SK-N-DZ (cell line): Measurements from ENCODE around the gene CLK3. TPM values are rescaled to one million over a fixed set of nuclear protein-coding genes. Genes with fewer than 3 reads are reported as not detected.
"Not testable (repeated sequence)": the region's sequence is repeated elsewhere in the genome, so short reads cannot be mapped to it uniquely, and the experiment has no call there.

Experiments used
- DNase-seq: peaks from one replicate; pipeline ENCODE4 v3.0.0-alpha.2; 2015; ENCODE audit warnings: low spot score
- polyA plus RNA-seq, 2 experiments: library from polyadenylated mRNA; depleted of rRNA; stranded (reverse); fragments of >200 nt; gene quantifications; 2 replicates each; pipeline ENCODE4 v1.2.3, GENCODE V29; 2014

CLK3 gene
- 62.6 and 81.3 TPM in 2 replicates for polyA plus RNA-seq (2014; cell fraction: cytosol; rRNA removed)
- 248 and 299 TPM in 2 replicates for polyA plus RNA-seq (2014; cell fraction: nucleus; rRNA removed)

- DNase-seq: peak; percentile 93
Measured at GRCh38 chr15:74615508-74616365, at the start of gene CLK3. TSS of gene CLK3 (plus strand) at chr15:74615836. CDS start at chr15:74619197, 3,361 bp downstream.

GRCh38 chr15:74568594-74568993, 47.0 kb upstream of the CLK3 start:
- no peak for DNase-seq

GRCh38 chr15:74569731-74570070, 45.9 kb upstream of the CLK3 start:
- no peak for DNase-seq

GRCh38 chr15:74571191-74571590, 44.4 kb upstream of the CLK3 start:
- no peak for DNase-seq

- DNase-seq: no peak
Measured at GRCh38 chr15:74573987-74574386, 41.6 kb upstream of the CLK3 start.

GRCh38 chr15:74578496-74578994, 37.1 kb upstream of the CLK3 start:
- no peak for DNase-seq

GRCh38 chr15:74579001-74579400, 36.6 kb upstream of the CLK3 start:
- no peak for DNase-seq

GRCh38 chr15:74580538-74581350, 34.9 kb upstream of the CLK3 start:
- no peak for DNase-seq

- DNase-seq: no peak
Measured at GRCh38 chr15:74584204-74584603, 31.4 kb upstream of the CLK3 start.

GRCh38 chr15:74584779-74585178, 30.9 kb upstream of the CLK3 start:
- DNase-seq: peak; percentile 88

GRCh38 chr15:74585191-74585590, 30.4 kb upstream of the CLK3 start:
- DNase-seq: no peak

GRCh38 chr15:74585857-74586256, 29.8 kb upstream of the CLK3 start:
- DNase-seq: peak; percentile 50

GRCh38 chr15:74589826-74590225, 25.8 kb upstream of the CLK3 start:
- DNase-seq: no peak

GRCh38 chr15:74592222-74592621, 23.4 kb upstream of the CLK3 start:
- no peak for DNase-seq

- DNase-seq: no peak
Measured at GRCh38 chr15:74593122-74593521, 22.5 kb upstream of the CLK3 start.

- no peak for DNase-seq
Measured at GRCh38 chr15:74594455-74594854, 21.2 kb upstream of the CLK3 start.

GRCh38 chr15:74595271-74595670, 20.4 kb upstream of the CLK3 start:
- no peak for DNase-seq

GRCh38 chr15:74596736-74597135, 18.9 kb upstream of the CLK3 start:
- not testable (repeated sequence) for DNase-seq

GRCh38 chr15:74597146-74597705, 18.4 kb upstream of the CLK3 start:
- DNase-seq: not testable (repeated sequence)

GRCh38 chr15:74598126-74598842, 17.4 kb upstream of the CLK3 start:
- DNase-seq: peak; percentile 88

- no peak for DNase-seq
Measured at GRCh38 chr15:74599156-74599555, 16.5 kb upstream of the CLK3 start.
